Measurements from ENCODE around the gene EXOG. TPM values are rescaled to one million over a fixed set of nuclear protein-coding genes. Genes with fewer than 3 reads are reported as not detected.

EXOG gene
- total RNA-seq, 1 experiment from 2014 or later: 16.2 TPM

- Histone ChIP-seq H3K9me3 (no peaks in the 10 kb centered on the region), H3K4me1 (peaks cover 7% of the 10 kb centered on the region; the same call in 1 of the 2 replicates), H3K36me3 (ENCODE audit: control insufficient read depth, insufficient read depth, low read length) (no peaks in the 10 kb centered on the region; the same call in 1 of the 2 replicates), H3K27me3 (replicated peaks; ENCODE audit: control insufficient read depth, insufficient read depth, low read length) (no peaks in the 10 kb centered on the region), H3K4me3 (ENCODE audit: low read depth, low read length) (no peak overlapping the region)
- H3K27me3 Mint-ChIP-seq (ENCODE audit: insufficient read depth, unreplicated experiment): no peaks in the 10 kb centered on the region
- H3K36me3 Mint-ChIP-seq (ENCODE audit: insufficient read depth, unreplicated experiment): peaks cover 11% of the 10 kb centered on the region
- CTCF ChIA-PET: no interaction called here
- BruUV-seq (replicated peaks): no TSS peak
- no peak overlapping the region for H3K4me3 Mint-ChIP-seq (ENCODE audit: unreplicated experiment)
- DNase-seq: no peak
- TF ChIP-seq CTCF (IDR thresholded peaks at IDR 0.05; ENCODE audit: insufficient read depth in 1 of 2, low read depth in 1 of 2, low read length in 1 of 2, severe bottlenecking in 1 of 2, unreplicated experiment in 1 of 2): no peak
- H3K27ac Mint-ChIP-seq (ENCODE audit: unreplicated experiment): no peak overlapping the region
- POLR2A ChIA-PET: no interaction called here
- H3K9me3 Mint-ChIP-seq (ENCODE audit: unreplicated experiment): no peaks in the 10 kb centered on the region
- no peaks in the 10 kb centered on the region for H3K4me1 Mint-ChIP-seq (ENCODE audit: low read depth, unreplicated experiment)
- intact Hi-C loops (cut with micrococcal nuclease; ENCODE audit: unreplicated experiment): no loop called here
These were observed 4.7 kb downstream of the EXOG start for GRCh38 chr3:38500688-38501417.

- no TSS peak for BruUV-seq (replicated peaks)
- no peaks in the 10 kb centered on the region for H3K27me3 ChIP-seq (replicated peaks; ENCODE audit: control insufficient read depth, insufficient read depth, low read length)
- H3K4me1 Mint-ChIP-seq (ENCODE audit: low read depth, unreplicated experiment): no peaks in the 10 kb centered on the region
- H3K4me3 Mint-ChIP-seq (ENCODE audit: unreplicated experiment): no peak overlapping the region
- no peak for DNase-seq
- TF ChIP-seq CTCF (IDR thresholded peaks at IDR 0.05; ENCODE audit: insufficient read depth in 1 of 2, low read depth in 1 of 2, low read length in 1 of 2, severe bottlenecking in 1 of 2, unreplicated experiment in 1 of 2): no peak
- H3K9me3 Mint-ChIP-seq (ENCODE audit: unreplicated experiment): no peaks in the 10 kb centered on the region
- H3K4me1 ChIP-seq: no peaks in the 10 kb centered on the region
- ChIA-PET CTCF (no interaction called here), POLR2A (no interaction called here)
- H3K36me3 Mint-ChIP-seq (ENCODE audit: insufficient read depth, unreplicated experiment): peaks cover 13% of the 10 kb centered on the region
- H3K9me3 ChIP-seq: no peaks in the 10 kb centered on the region
- H3K27me3 Mint-ChIP-seq (ENCODE audit: insufficient read depth, unreplicated experiment): no peaks in the 10 kb centered on the region
- intact Hi-C loops (cut with micrococcal nuclease; ENCODE audit: unreplicated experiment): no loop called here
- H3K27ac Mint-ChIP-seq (ENCODE audit: unreplicated experiment): no peak overlapping the region
- H3K36me3 ChIP-seq (ENCODE audit: control insufficient read depth, insufficient read depth, low read length): no peaks in the 10 kb centered on the region; the same call in 1 of the 2 replicates
- no peak overlapping the region for H3K4me3 ChIP-seq (ENCODE audit: low read depth, low read length)
These were observed 11.0 kb downstream of the EXOG start for GRCh38 chr3:38507120-38507519.

- Histone ChIP-seq H3K27me3 (replicated peaks; ENCODE audit: control insufficient read depth, insufficient read depth, low read length) (no peaks in the 10 kb centered on the region), H3K4me3 (ENCODE audit: low read depth, low read length) (no peak overlapping the region), H3K4me1 (no peaks in the 10 kb centered on the region), H3K36me3 (ENCODE audit: control insufficient read depth, insufficient read depth, low read length) (no peaks in the 10 kb centered on the region), H3K9me3 (no peaks in the 10 kb centered on the region)
- Mint-ChIP-seq H3K27me3 (ENCODE audit: insufficient read depth, unreplicated experiment) (no peaks in the 10 kb centered on the region), H3K4me3 (ENCODE audit: unreplicated experiment) (no peak overlapping the region), H3K4me1 (ENCODE audit: low read depth, unreplicated experiment) (no peaks in the 10 kb centered on the region), H3K9me3 (ENCODE audit: unreplicated experiment) (no peaks in the 10 kb centered on the region), H3K27ac (ENCODE audit: unreplicated experiment) (no peak overlapping the region), H3K36me3 (ENCODE audit: insufficient read depth, unreplicated experiment) (peaks cover 13% of the 10 kb centered on the region)
- POLR2A ChIA-PET: no interaction called here
- BruUV-seq (replicated peaks): no TSS peak
- DNase-seq: no peak
- intact Hi-C loops (cut with micrococcal nuclease; ENCODE audit: unreplicated experiment): no loop called here
- no peak for TF ChIP-seq CTCF (IDR thresholded peaks at IDR 0.05; ENCODE audit: insufficient read depth in 1 of 2, low read depth in 1 of 2, low read length in 1 of 2, severe bottlenecking in 1 of 2, unreplicated experiment in 1 of 2)
- CTCF ChIA-PET: no interaction called here
These were observed 13.6 kb downstream of the EXOG start for GRCh38 chr3:38509732-38510131.
